Stomach smooth muscle (tissue), 2 donors: ENCODE results near the gene GRIK2.

ENCODE experiments used
- H3K27ac ChIP-seq: one replicate; pipeline ENCODE4 v1.7.0; 2013; ENCODE audit warnings: mild to moderate bottlenecking, low read length, inconsistent platforms
- H3K27me3 ChIP-seq, 2 donors: one replicate each; pipeline ENCODE4 v1.7.0; 2013; ENCODE audit warnings: low read length in 2 of 2; ENCODE audit not compliant: insufficient read depth in 2 of 2, control insufficient read depth in 1 of 2
- H3K36me3 ChIP-seq, 2 donors: one replicate each; pipeline ENCODE4 v1.7.0; 2013; ENCODE audit warnings: low read length in 2 of 2; ENCODE audit not compliant: control insufficient read depth in 2 of 2, insufficient read depth in 2 of 2
- H3K4me1 ChIP-seq: one replicate; pipeline ENCODE4 v1.7.0; 2013; ENCODE audit warnings: low read length; ENCODE audit not compliant: control insufficient read depth, insufficient read depth
- H3K4me3 ChIP-seq, 2 donors: one replicate each; pipeline ENCODE4 v1.7.0; 2013; ENCODE audit warnings: low read length in 2 of 2
- H3K9ac ChIP-seq, 2 donors: one replicate each; pipeline ENCODE4 v1.7.0; 2013; ENCODE audit warnings: low read length in 2 of 2, mild to moderate bottlenecking in 1 of 2
- H3K9me3 ChIP-seq, 2 donors: one replicate each; pipeline ENCODE4 v1.7.0; 2013; ENCODE audit warnings: low read length in 2 of 2; ENCODE audit not compliant: control insufficient read depth in 2 of 2
- donor health status: healthy.
- donor health status: Pancreatic carcinoma.

The GRIK2 gene

DNA sequence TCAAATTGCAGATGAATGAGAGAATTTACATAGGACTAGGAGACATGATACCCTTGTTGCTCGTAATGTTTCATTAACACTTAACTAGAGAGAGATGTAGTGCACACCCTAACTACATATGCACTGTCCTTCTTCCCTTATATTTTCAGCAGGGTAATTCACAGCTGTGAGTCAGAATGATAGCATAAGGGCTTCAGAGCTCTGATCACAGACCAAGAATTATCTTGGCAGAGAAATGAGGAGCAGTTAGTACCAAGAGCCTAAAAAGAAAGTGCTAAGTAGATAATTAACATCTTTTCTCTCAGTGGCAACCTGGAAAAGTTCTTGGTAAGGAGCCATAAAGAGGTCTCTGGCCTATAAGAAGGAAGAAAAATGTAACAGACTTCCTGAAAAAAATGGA lies 35.8 kb downstream of the GRIK2 start:
- Histone ChIP-seq H3K9ac (no peak overlapping the region), H3K9me3 (no peaks in the 10 kb centered on the region), H3K27me3 (no peaks in the 10 kb centered on the region), H3K36me3 (no peaks in the 10 kb centered on the region), H3K4me3 (no peak overlapping the region), H3K4me1 (no peaks in the 10 kb centered on the region), H3K27ac (no peak overlapping the region)

- H3K36me3 ChIP-seq = no peaks in the 10 kb centered on the region
- no peak overlapping the region for H3K4me3 ChIP-seq
- no peak overlapping the region for H3K9ac ChIP-seq
- no peaks in the 10 kb centered on the region for H3K4me1 ChIP-seq
- no peaks in the 10 kb centered on the region for H3K9me3 ChIP-seq
- no peaks in the 10 kb centered on the region for H3K27me3 ChIP-seq
- no peak overlapping the region for H3K27ac ChIP-seq
Measured at GRCh38 chr6:101429845-101430244, 36.3 kb downstream of the GRIK2 start.

DNA sequence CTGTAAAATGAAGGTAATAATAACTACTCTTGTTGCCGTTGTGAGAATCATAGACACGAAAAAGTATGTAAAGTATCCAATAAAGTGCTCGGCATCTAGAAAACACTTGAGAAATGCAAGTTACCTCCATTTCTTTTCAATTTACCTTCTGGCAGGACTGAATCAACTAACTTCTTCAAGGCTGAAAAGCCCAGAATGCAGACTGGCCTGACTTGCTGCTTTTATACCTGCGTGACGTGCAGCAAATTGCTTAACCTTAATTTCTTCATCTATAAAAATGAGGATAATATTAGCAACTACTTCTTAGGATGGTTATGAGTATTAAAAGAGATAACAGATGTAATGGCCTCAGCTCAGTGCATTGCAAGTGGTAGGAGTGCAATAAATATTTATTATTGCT lies 39.6 kb downstream of the GRIK2 start:
- Histone ChIP-seq H3K4me1 (no peaks in the 10 kb centered on the region), H3K9me3 (no peaks in the 10 kb centered on the region), H3K9ac (no peak overlapping the region), H3K36me3 (no peaks in the 10 kb centered on the region), H3K4me3 (no peak overlapping the region), H3K27ac (no peak overlapping the region), H3K27me3 (no peaks in the 10 kb centered on the region)

- Histone ChIP-seq H3K4me1 (no peaks in the 10 kb centered on the region), H3K36me3 (no peaks in the 10 kb centered on the region), H3K27ac (no peak overlapping the region), H3K9me3 (no peaks in the 10 kb centered on the region), H3K4me3 (no peak overlapping the region), H3K27me3 (no peaks in the 10 kb centered on the region), H3K9ac (no peak overlapping the region)
Measured at GRCh38 chr6:101434601-101435000, 41.1 kb downstream of the GRIK2 start.

DNA sequence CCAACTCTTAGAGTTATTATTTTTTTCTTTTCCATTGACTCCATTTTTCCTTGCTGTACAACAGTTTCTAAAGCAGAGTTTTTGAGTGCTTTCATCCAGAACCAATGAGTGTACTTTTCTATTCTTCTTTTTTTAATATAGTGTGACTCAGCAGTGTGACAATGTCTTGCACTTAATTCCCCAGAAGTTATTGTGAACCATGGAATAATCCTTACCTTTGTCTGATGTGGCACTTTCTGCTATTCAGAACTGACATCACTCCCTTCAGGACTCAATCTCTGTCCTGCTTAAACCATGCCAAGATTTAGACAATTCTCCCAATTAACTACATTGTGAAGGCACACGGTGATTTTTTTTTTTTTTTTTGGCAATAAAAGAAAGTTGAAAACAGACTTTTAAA lies 41.5 kb downstream of the GRIK2 start:
- Histone ChIP-seq H3K9me3 (no peaks in the 10 kb centered on the region), H3K9ac (no peak overlapping the region), H3K4me1 (no peaks in the 10 kb centered on the region), H3K27me3 (no peaks in the 10 kb centered on the region), H3K27ac (no peak overlapping the region), H3K36me3 (no peaks in the 10 kb centered on the region), H3K4me3 (no peak overlapping the region)

GRCh38 chr6:101439790-101440189 lies 46.3 kb downstream of the GRIK2 start:
- Histone ChIP-seq H3K4me3 (no peak overlapping the region), H3K27me3 (no peaks in the 10 kb centered on the region), H3K27ac (no peak overlapping the region), H3K9me3 (no peaks in the 10 kb centered on the region), H3K4me1 (no peaks in the 10 kb centered on the region), H3K9ac (no peak overlapping the region), H3K36me3 (no peaks in the 10 kb centered on the region)

DNA sequence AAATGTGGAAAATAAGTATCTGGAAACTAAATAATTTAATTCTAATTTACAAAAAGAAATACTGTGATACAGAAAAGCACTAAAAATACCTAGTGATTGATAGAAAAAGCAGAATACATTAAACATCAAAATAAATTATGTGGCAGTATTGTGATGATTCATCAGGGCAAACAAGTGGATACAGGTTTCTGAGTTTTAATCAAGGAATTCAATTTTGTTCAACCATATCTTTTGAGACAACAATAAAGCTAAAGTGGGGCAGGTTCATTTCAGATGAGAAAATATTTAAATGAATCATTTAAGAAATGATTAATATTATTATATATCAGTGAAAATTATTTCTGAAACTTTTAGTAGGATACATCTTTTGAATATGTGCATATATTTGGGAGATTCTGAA lies 49.8 kb downstream of the GRIK2 start:
- Histone ChIP-seq H3K27me3 (no peaks in the 10 kb centered on the region), H3K36me3 (no peaks in the 10 kb centered on the region), H3K9me3 (no peaks in the 10 kb centered on the region), H3K9ac (no peak overlapping the region), H3K4me3 (no peak overlapping the region), H3K4me1 (no peaks in the 10 kb centered on the region), H3K27ac (no peak overlapping the region)

DNA sequence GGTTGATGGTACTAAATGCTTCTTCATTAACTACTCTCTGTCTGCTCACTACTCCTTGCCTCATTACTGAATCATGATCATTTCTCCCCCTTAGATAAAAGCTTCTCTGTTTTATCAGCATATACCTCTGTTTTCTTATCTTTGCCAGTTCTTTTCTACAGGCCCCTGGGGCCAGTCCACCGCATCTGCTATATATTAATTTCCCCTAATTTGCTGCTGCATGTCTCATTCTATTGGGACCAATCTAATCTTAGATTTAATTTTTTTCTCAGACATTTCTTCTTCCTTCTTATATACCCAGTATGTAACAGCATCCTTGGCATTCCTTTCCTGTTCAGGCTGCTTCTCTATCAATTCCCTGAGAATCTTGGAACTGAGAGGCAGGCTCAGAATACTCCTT lies 51.2 kb downstream of the GRIK2 start:
- no peak overlapping the region for H3K4me3 ChIP-seq
- H3K27me3 ChIP-seq = no peaks in the 10 kb centered on the region
- H3K36me3 ChIP-seq = no peaks in the 10 kb centered on the region
- no peaks in the 10 kb centered on the region for H3K4me1 ChIP-seq
- H3K27ac ChIP-seq = no peak overlapping the region
- H3K9ac ChIP-seq = no peak overlapping the region
- H3K9me3 ChIP-seq = no peaks in the 10 kb centered on the region

DNA sequence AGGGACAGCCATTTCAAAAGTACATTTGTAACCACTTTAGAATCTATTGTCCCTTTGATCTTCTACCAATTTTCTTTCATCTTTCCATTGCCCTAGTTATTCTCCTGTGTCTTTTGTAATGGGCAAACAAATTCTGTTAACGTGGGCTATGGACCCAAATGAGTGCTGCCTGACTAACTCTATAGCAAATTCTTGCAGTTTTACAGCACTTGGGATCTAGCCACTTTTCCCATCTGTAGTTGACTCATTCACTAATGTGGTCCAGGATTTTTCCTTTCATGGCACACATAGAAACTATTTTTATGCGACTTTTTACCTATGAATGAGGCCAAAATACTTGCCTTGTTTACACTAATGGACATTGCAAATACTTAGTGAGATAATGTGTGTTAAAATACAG lies 52.0 kb downstream of the GRIK2 start:
- H3K36me3 ChIP-seq = no peaks in the 10 kb centered on the region

GRCh38 chr6:101450901-101451300 lies 57.4 kb downstream of the GRIK2 start:
- Histone ChIP-seq H3K4me1 (no peaks in the 10 kb centered on the region), H3K9ac (no peak overlapping the region), H3K9me3 (no peaks in the 10 kb centered on the region), H3K27ac (no peak overlapping the region), H3K36me3 (no peaks in the 10 kb centered on the region), H3K27me3 (no peaks in the 10 kb centered on the region), H3K4me3 (no peak overlapping the region)

More for the DNA sequence above, 52.0 kb downstream of the GRIK2 start:
- no peak overlapping the region for H3K4me3 ChIP-seq
- no peaks in the 10 kb centered on the region for H3K4me1 ChIP-seq
- H3K9ac ChIP-seq = no peak overlapping the region
- H3K27ac ChIP-seq = no peak overlapping the region
- H3K27me3 ChIP-seq = no peaks in the 10 kb centered on the region
- H3K9me3 ChIP-seq = no peaks in the 10 kb centered on the region

GRCh38 chr6:101451981-101452380 lies 58.5 kb downstream of the GRIK2 start:
- Histone ChIP-seq H3K9me3 (no peaks in the 10 kb centered on the region), H3K4me3 (no peak overlapping the region), H3K9ac (no peak overlapping the region), H3K27me3 (no peaks in the 10 kb centered on the region), H3K27ac (no peak overlapping the region), H3K36me3 (no peaks in the 10 kb centered on the region), H3K4me1 (no peaks in the 10 kb centered on the region)

DNA sequence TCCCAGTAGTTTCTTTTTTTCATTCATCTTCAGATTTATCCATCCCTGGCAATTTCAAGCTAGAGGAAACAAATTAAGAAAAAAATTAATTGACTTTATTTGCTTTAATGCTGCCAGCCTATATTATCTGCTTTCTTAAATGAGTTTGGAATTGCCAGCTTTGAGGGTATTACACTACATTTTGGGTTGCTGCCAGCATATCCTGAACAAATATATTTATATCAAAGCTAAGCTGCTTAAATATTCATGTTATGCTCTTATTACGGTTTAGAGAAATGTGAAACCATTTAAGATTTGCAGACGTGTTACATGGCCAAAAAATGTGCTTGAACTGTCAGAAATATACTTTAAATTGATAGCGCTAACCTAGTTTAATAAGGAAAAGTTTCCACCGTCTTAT lies 59.7 kb downstream of the GRIK2 start:
- no peak overlapping the region for H3K9ac ChIP-seq
- H3K36me3 ChIP-seq = no peaks in the 10 kb centered on the region
- no peaks in the 10 kb centered on the region for H3K4me1 ChIP-seq
- no peak overlapping the region for H3K4me3 ChIP-seq
- no peaks in the 10 kb centered on the region for H3K9me3 ChIP-seq
- H3K27me3 ChIP-seq = no peaks in the 10 kb centered on the region
- H3K27ac ChIP-seq = no peak overlapping the region
